ENCODE measurements around the gene CAPS2. TPM values are rescaled to one million over a fixed set of nuclear protein-coding genes. Genes with fewer than 3 reads are reported as not detected.

CAPS2 gene
- total and polyA plus RNA-seq, 10 of the 15 experiments (the other 5 are each of a cell fraction or from before 2014, with no cell fraction given), result 2.0 to 6.4 (median 4.2) TPM

- no peak for DNase-seq (ENCODE audit: low read depth, low spot score)
- no TSS peak for BruUV-seq (replicated peaks)
- no peak overlapping the region for H3K27ac ChIP-seq (ENCODE audit: control insufficient read depth, insufficient read depth)
- ChIA-PET SMC1A (ENCODE audit: uncharacterized antibody, unreplicated experiment) (interaction anchor here (1.2 kb wide), 1 partner anchor 14 kb away, joined by 4 read pairs; no protein-coding TSS in a partner anchor), RAD21 (ENCODE audit: unreplicated experiment) (no interaction called here), CTCF (no interaction called here), POLR2A (no interaction called here)
- H3K4me3 ChIP-seq, result no peak overlapping the region
- H3K79me2 ChIP-seq (ENCODE audit: control insufficient read depth, insufficient read depth, low read length), result no peaks in the 10 kb centered on the region
- no peaks in the 10 kb centered on the region for H3K9me3 ChIP-seq (replicated peaks; ENCODE audit: control insufficient read depth, insufficient read depth, low read length)
- H3K27me3 ChIP-seq (replicated peaks in 1 of 2; ENCODE audit: control insufficient read depth in 2 of 2, insufficient read depth in 2 of 2, low read length in 1 of 2), result no peaks in the 10 kb centered on the region
- H3K36me3 ChIP-seq (ENCODE audit: control insufficient read depth in 2 of 2, insufficient read depth in 2 of 2, low read length in 1 of 2), result no peaks in the 10 kb centered on the region
- no peak overlapping the region for H2AFZ ChIP-seq (ENCODE audit: control insufficient read depth, low read depth, low read length)
- no peak overlapping the region for H3K9ac ChIP-seq (ENCODE audit: control insufficient read depth, insufficient read depth, low read length)
- no peaks in the 10 kb centered on the region for H3K4me1 ChIP-seq (ENCODE audit: control insufficient read depth, insufficient read depth, low read length)
- FAIRE-seq, result no peak
- TF ChIP-seq RUNX3 (IDR thresholded peaks at IDR 0.05; ENCODE audit: low read length), result no peak
- TF ChIP-seq USF2 (IDR thresholded peaks at IDR 0.05; ENCODE audit: borderline replicate concordance, low read depth, low read length), result no peak
- no peak for TF ChIP-seq TCF3 (IDR thresholded peaks at IDR 0.05; ENCODE audit: borderline replicate concordance, insufficient read depth, low read depth, low read length)
- TF ChIP-seq SREBF1 (IDR thresholded peaks at IDR 0.05; ENCODE audit: low read length), result no peak
- TF ChIP-seq WRNIP1 (IDR thresholded peaks at IDR 0.05; ENCODE audit: borderline replicate concordance, low read depth, low read length), result no peak
- TF ChIP-seq NKRF (conservative IDR thresholded peaks at IDR 0.05), result no peak
- TF ChIP-seq MTA2 (IDR thresholded peaks at IDR 0.05; ENCODE audit: low read depth), result no peak
- TF ChIP-seq, protein P1, sequence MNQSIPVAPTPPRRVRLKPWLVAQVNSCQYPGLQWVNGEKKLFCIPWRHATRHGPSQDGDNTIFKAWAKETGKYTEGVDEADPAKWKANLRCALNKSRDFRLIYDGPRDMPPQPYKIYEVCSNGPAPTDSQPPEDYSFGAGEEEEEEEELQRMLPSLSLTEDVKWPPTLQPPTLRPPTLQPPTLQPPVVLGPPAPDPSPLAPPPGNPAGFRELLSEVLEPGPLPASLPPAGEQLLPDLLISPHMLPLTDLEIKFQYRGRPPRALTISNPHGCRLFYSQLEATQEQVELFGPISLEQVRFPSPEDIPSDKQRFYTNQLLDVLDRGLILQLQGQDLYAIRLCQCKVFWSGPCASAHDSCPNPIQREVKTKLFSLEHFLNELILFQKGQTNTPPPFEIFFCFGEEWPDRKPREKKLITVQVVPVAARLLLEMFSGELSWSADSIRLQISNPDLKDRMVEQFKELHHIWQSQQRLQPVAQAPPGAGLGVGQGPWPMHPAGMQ (IDR thresholded peaks at IDR 0.05; ENCODE audit: borderline replicate concordance), result no peak
- no peak for TF ChIP-seq RFX5 (IDR thresholded peaks at IDR 0.05; ENCODE audit: low read depth, low read length)
- no peak for TF ChIP-seq ZNF217 (IDR thresholded peaks at IDR 0.05)
- TF ChIP-seq NRF1 (conservative IDR thresholded peaks at IDR 0.05; ENCODE audit: low read depth, low read length), result no peak
- no peak for TF ChIP-seq BCLAF1 (IDR thresholded peaks at IDR 0.05)
- TF ChIP-seq ZSCAN29 (IDR thresholded peaks at IDR 0.05), result no peak
- H4K20me1 ChIP-seq (ENCODE audit: control insufficient read depth, insufficient read depth), result no peaks in the 10 kb centered on the region
- no peak for ATAC-seq
- H3K4me2 ChIP-seq (ENCODE audit: control insufficient read depth, insufficient read depth), result no peak overlapping the region
- 0% methylated on average over 1 of the region's 1 CpG for WGBS (ENCODE audit: insufficient coverage, insufficient replicate concordance, low lambda C conversion rate, missing lambda C conversion rate)
- intact Hi-C loops (cut with micrococcal nuclease; ENCODE audit: unreplicated experiment), result no loop called here
- in situ Hi-C loops (cut with MboI), result no loop called here
Observed at GRCh38 chr12:75236206-75236605, 93.9 kb downstream of the CAPS2 start.
